HG03196 (cell line): ENCODE results near the gene PARN.

Experiments
- ATAC-seq: cut with Tn5 transposase; IDR thresholded peaks from one replicate; pipeline ENCODE4 v1.9.1; 2021; ENCODE audit not compliant: unreplicated experiment

The PARN gene

DNA sequence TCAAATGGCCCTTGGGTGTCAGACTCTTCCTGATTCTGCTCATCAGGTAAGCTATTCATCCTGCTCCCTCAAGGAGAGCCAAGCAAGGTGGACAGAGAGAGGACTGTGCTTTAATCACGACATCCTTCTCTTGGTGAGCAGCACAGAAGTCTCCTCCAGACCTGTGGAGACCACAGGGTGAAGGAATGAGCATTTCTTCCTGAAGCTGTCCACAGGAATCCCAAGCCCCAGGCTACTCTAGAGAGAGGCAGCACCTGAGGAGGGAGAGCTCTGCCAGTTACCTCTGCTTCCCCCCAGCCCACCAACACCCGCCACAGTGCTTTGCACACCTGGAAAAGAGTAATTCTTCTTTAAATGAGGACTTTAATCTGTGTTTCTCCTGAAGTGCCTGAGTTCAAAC, 100.0 kb downstream of the PARN start:
- no peak for ATAC-seq

DNA sequence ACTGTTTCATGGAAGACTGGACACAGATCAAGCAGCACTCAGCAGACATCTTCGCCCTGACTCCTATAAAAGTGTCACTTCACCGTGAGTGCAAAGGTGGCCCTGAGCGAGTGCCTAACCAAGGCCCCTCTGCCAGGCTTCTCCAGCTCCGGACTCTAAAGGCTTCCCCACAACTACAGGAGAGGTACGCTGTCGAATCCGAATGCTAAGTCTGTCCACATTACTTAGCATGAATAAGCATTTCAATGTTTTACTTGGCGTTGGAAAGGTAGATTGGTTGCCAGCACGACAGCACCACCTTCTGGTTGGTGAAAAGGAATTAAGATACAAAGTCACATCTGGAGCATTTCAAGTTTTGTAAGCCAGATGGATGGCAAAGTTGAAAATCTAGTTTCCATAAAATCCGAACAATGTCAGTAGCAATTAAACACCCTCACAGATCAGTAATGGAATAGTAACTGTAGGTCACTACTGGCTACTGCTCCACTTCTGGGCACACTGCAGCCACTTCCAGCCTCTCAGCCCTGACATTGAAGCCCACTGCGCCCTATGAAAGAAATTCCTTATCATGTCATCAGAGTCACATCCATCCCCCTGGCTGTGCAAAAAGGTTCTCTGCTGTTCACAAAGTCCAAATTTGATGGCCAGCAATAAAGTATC, 100.9 kb downstream of the PARN start:
- ATAC-seq: peak; percentile 67

DNA sequence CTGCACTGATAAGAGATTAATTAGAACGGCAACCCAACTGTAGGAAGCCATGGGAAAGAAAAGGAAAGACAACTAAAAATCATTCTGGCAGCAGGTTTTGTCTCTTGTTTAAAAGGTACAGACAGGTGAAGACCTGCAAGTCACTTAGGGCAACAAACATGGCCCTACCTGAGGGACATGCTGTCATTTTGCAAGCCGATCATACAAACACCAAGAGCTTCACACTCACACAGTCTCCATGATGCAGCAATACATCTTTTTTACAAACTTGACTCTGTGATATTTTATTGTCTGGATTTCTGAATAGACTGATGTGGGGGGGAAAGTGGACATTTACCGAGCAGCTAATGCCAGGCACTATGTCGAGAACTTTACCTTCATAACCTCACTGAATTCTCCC, 101.8 kb downstream of the PARN start:
- no peak for ATAC-seq

DNA sequence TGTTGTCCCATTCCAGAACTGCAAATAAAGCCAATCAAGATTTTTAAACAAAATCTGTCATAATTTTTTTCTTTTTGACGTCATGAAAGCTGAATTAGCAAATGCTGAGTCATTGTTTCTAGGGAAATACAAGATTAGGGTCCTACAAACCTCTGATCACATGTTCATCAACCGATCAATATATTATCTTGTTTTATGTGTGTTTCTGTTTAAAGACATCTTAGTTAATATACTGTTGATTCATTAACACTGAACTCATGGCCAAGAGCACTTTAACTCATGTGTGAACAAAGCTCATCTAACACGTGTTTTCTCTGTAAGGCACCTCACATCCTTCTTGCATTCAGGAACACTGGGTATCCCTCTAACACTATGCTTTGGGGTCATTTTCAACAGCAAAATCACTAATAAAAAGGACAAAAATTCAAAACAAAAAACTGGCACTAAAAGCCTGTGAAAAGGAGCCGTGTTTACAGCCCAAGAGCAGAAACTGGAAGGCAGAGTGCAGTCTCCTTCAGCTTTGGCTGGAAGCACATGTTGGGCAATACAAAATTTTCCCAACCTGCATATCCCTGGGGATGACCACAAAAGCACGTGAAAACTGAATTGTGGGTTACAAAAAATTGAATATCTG, 102.5 kb downstream of the PARN start:
- ATAC-seq: no peak

- no peak for ATAC-seq
Observed at GRCh38 chr16:14525596-14525995, 104.5 kb downstream of the PARN start.

DNA sequence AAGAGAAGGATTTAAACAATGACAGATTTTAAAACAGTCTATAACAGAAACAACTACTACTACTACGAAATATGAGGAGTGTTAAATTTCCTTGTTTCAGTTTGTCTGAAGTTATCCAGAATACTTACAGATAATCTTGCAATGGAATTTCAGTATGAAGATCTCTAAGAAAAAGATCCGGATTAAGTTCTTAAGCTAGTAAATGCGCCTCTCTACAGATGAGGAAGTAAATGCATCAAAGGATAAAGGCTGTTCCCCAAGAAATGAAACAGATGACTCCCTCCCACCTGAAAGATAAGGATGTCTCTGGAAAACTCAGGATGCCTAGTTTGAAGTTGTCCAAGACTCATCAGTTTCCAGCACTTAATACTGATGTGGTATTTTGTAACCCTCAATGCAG, 105.1 kb downstream of the PARN start:
- no peak for ATAC-seq

DNA sequence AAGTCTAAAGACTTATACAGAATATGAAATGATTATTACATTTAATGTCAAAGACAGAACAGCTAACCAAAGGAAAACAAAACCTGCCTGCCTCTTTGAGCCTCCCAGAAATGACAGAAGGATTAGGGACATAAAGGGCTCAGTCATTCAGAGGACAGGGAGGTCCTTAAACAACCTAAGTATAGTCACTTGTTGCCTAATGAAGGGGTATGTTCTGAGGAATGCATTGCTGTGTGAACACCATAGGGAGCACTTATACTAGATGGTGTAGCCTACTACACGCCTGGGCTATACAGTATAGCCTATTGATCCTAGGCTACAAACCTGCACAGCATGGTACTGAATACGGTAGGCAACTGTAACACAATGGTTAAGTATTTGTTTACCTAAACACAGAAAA, 106.4 kb downstream of the PARN start:
- no peak for ATAC-seq

DNA sequence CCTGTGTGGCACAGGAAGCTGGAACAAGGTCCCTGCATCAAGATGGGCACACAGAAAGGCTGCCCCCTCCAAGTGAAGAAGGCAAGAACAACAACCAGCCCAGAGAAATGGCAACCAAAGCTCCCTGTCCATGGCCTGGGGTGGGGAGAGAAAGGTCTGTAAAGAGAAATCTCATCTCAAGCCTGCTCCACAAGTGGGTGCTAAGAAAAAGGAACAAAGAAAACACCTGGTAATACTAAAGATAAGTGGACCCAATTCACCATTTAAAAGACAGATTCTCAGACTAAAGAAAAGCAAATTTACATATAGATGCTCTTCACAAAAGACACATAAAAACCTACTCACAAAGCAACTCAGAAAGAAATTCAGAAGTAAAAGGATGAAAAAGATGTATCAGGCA, 107.4 kb downstream of the PARN start:
- no peak for ATAC-seq

GRCh38 chr16:14520753-14521152, 109.3 kb downstream of the PARN start:
- ATAC-seq: no peak

GRCh38 chr16:14514967-14515366, 115.1 kb downstream of the PARN start:
- ATAC-seq: no peak

DNA sequence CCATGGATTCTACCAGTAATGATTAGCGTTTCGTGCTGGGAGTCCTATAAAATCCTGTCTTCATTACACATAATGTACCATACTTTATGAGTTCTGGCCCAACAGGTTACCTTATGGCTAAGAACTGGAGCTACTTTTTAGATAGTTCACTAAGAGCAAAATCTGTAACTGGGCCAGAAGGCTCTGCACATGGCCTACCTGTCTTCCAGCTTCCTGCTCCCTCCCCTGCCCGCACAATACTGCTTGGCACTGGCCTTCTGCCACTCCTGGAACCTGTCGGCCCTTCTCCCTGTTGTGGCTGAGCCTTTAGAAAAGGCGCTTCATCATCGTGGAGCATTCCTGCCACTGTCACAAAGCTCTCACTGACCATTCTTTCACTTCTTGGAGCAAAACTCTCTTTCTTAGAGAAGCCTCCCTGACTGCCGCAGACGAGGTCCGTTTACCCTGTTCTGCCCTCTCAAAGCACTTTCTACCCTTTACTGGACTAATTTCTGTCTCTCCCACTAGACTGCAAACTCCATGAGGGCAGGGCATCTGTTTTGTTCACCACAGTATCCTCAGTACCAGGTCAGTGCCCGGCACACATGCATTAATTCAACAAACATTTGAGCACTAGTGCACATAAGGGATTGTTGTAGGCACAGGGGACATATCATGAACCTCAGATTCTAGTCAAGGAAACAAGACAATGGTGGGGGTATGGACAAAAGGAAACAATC, 116.5 kb downstream of the PARN start:
- ATAC-seq: no peak

DNA sequence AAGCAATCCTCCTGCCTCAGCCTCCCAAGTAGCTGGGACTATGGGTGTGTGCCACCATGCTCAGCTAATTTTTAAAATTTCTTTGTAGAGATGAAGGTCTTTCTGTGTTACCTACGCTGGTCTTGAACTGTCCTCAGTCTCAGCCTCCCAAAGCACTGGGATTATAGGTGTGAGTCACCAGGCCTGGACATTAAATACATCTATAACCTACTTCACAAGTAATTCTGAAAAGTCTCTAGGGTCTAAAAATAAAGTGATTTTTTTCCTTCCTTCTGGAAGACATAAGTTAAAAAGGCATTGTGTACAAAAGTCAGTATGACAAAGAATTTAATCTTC, 118.3 kb downstream of the PARN start:
- ATAC-seq: no peak

- no peak for ATAC-seq
Observed at GRCh38 chr16:14510939-14511799, 118.9 kb downstream of the PARN start.

GRCh38 chr16:14510581-14510938, 119.5 kb downstream of the PARN start:
- no peak for ATAC-seq

DNA sequence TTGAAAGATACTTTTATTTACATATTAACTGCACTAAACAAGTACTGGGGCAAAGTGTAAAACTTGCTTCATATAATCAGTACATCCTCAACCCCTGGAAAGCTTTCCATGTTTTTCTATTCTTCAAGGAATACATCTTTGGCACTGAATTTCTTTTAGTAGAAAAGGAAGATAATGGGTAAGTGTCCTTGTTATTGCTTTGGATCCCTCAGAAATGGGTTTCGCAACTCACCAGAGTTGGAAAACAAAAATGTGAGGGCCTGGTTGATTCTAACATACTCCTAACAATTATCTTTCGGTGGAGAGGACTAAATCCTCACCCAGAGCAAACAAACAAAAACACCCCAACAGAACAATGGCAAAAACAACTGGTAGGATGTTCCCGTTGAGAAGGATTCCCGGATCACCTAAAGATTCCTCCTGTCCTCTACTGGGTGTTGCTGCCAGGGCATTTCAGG, 120.4 kb downstream of the PARN start:
- ATAC-seq: no peak

GRCh38 chr16:14509055-14509454, 121.0 kb downstream of the PARN start:
- no peak for ATAC-seq

DNA sequence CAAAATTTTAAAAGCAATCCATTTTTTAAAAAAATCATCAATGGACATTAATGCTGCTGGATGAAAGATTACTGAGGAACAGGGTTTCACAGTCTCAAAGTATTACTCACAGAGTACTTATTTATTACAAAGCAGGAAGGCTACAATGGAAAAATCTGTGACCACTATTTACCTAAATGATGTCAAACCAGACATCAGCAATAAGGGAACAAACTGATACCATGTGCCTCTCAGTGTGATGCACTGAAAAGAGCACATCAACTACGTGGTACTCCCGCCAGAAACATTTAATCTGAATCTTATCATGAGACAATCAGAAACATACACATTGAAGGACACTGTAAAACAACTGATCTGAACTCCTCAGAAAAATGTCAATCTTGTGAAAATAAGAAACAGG, 124.2 kb downstream of the PARN start:
- ATAC-seq: no peak

DNA sequence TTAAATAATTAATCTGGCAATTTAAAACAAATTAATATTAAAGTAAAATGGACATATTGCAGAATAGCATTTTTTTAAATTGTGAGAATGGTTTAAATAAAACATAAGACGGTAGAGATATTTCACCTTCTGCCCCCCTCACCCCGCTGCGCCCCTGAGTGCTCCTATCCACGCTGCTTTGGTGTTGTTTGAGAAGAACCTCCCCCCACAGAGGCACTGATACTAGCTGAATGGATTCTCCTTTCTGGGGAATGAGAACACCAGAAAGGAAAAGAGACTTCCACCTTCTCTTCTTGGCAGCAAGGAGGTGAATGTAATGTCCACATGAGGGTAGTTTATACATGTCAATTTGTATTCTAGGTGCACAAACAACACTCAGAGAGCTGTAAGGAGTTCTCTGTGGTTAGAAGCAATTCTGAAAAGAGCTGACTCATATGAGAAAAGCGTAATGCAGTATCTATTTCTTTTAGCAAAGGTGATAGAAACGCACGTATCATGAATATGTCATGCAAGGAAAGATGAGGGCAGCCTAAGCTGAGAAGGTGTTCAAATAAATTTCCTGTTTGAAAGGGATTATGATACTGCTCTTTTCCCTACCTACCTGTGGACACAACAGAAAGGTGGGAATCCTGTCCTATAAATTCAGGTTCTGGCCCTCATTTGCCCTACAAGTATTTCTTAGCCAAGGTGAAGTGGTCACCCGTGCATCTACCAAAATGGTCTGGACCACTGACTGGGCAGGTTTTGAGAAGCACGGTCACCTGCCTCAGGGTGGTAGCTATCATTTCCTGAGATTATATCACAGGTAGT, 126.9 kb downstream of the PARN start:
- peak; percentile 61 for ATAC-seq

DNA sequence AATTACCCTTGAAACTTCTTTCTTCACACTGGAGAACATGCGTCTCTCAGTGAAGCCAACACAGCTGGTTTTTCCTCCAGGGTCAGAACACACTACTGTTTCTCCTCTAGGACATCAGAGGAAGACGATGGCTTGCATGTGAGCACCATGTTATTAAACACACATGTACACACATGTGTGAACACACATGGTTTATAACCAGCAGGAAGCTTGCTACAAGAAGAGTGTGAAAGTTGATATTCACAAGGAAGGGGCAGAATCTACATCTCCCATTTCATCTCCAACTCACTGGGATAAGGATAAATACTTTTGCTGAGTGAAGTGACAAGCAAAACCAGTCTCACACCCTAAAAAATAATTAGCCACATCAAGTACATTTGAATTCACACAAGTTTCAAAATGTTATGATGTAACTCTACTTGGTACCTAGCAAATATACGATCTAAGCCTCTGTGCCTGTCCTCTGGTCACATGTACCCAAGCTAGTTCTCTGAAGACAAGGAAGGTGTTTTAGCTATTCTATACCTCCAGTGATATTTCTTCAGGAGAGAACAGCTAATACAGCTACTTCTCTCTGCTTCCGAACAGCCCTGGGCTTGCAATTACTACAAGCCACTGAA, 127.7 kb downstream of the PARN start:
- no peak for ATAC-seq
